DND-41 (cell line): Measurements from ENCODE around the gene CLEC4C.

Experiments used
- CTCF ChIP-seq: IDR thresholded peaks from 2 replicates; pipeline ENCODE4 v1.5.1; 2012; ENCODE audit warnings: borderline replicate concordance, low read length, moderate library complexity, mild to moderate bottlenecking; ENCODE audit not compliant: poor library complexity, severe bottlenecking; ENCODE audit errors: extremely low read depth
- EZH2 ChIP-seq: IDR thresholded peaks from 3 replicates; pipeline ENCODE4 v1.6.1; 2012; ENCODE audit warnings: borderline replicate concordance, low read depth, mild to moderate bottlenecking, moderate library complexity, low read length, inconsistent platforms; ENCODE audit not compliant: severe bottlenecking

- TF ChIP-seq CTCF (no peak), EZH2 (no peak)
Measured at GRCh38 chr12:7750350-7750749, 3.2 kb upstream of the CLEC4C start.
